Measurements from ENCODE around the gene GOT1. TPM values are rescaled to one million over a fixed set of nuclear protein-coding genes. Genes with fewer than 3 reads are reported as not detected.

GOT1 gene
- total RNA-seq, 1 experiment from 2014 or later = 51.6 TPM

- no peak for DNase-seq (ENCODE audit: low read depth, low spot score)
- Histone ChIP-seq H3K36me3 (ENCODE audit: control insufficient read depth, insufficient read depth, low read length) (no peaks in the 10 kb centered on the region), H3K4me3 (ENCODE audit: low read depth in 2 of 2, low read length in 2 of 2) (no peak overlapping the region), H3K9me3 (ENCODE audit: control insufficient read depth, insufficient read depth, low read depth, low read length) (no peaks in the 10 kb centered on the region), H3K4me1 (ENCODE audit: control insufficient read depth, insufficient read depth, low read length) (no peaks in the 10 kb centered on the region), H3K27me3 (ENCODE audit: control insufficient read depth, insufficient read depth, low read length) (peaks cover 6% of the 10 kb centered on the region; the same call in 1 of the 2 replicates), H3K27ac (ENCODE audit: low read length) (no peak overlapping the region)
- no TSS peak for BruUV-seq (replicated peaks)
- ChIA-PET CTCF (no interaction called here), POLR2A (no interaction called here)
- in situ Hi-C loops (cut with HindIII; ENCODE audit: low pct_unique_long_range_greater_than_20kb, low sequenced_read_pairs) (no loop called here), intact Hi-C loops (cut with micrococcal nuclease; ENCODE audit: unreplicated experiment) (no loop called here)
- no peak for ATAC-seq
- TF ChIP-seq POLR2AphosphoS5 (IDR thresholded peaks at IDR 0.05; ENCODE audit: low read depth, low read length) (no peak), TCF7L2 (IDR thresholded peaks at IDR 0.05; ENCODE audit: low read depth, low read length) (no peak), SIN3A (IDR thresholded peaks at IDR 0.05; ENCODE audit: borderline replicate concordance, insufficient read depth, low read depth, low read length) (no peak)
- TF ChIP-seq, protein P1, sequence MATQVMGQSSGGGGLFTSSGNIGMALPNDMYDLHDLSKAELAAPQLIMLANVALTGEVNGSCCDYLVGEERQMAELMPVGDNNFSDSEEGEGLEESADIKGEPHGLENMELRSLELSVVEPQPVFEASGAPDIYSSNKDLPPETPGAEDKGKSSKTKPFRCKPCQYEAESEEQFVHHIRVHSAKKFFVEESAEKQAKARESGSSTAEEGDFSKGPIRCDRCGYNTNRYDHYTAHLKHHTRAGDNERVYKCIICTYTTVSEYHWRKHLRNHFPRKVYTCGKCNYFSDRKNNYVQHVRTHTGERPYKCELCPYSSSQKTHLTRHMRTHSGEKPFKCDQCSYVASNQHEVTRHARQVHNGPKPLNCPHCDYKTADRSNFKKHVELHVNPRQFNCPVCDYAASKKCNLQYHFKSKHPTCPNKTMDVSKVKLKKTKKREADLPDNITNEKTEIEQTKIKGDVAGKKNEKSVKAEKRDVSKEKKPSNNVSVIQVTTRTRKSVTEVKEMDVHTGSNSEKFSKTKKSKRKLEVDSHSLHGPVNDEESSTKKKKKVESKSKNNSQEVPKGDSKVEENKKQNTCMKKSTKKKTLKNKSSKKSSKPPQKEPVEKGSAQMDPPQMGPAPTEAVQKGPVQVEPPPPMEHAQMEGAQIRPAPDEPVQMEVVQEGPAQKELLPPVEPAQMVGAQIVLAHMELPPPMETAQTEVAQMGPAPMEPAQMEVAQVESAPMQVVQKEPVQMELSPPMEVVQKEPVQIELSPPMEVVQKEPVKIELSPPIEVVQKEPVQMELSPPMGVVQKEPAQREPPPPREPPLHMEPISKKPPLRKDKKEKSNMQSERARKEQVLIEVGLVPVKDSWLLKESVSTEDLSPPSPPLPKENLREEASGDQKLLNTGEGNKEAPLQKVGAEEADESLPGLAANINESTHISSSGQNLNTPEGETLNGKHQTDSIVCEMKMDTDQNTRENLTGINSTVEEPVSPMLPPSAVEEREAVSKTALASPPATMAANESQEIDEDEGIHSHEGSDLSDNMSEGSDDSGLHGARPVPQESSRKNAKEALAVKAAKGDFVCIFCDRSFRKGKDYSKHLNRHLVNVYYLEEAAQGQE (IDR thresholded peaks at IDR 0.05; ENCODE audit: insufficient read depth in 1 of 2, low read depth in 2 of 2, low read length in 1 of 2) = no peak
- TF ChIP-seq, protein P2, sequence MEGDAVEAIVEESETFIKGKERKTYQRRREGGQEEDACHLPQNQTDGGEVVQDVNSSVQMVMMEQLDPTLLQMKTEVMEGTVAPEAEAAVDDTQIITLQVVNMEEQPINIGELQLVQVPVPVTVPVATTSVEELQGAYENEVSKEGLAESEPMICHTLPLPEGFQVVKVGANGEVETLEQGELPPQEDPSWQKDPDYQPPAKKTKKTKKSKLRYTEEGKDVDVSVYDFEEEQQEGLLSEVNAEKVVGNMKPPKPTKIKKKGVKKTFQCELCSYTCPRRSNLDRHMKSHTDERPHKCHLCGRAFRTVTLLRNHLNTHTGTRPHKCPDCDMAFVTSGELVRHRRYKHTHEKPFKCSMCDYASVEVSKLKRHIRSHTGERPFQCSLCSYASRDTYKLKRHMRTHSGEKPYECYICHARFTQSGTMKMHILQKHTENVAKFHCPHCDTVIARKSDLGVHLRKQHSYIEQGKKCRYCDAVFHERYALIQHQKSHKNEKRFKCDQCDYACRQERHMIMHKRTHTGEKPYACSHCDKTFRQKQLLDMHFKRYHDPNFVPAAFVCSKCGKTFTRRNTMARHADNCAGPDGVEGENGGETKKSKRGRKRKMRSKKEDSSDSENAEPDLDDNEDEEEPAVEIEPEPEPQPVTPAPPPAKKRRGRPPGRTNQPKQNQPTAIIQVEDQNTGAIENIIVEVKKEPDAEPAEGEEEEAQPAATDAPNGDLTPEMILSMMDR (IDR thresholded peaks at IDR 0.05) = no peak
These were observed 29.6 kb upstream of the GOT1 start for GRCh38 chr10:99460070-99460469.

- Histone ChIP-seq H3K27me3 (ENCODE audit: control insufficient read depth, insufficient read depth, low read length) (peaks cover 7% of the 10 kb centered on the region; the same call in 1 of the 2 replicates), H3K36me3 (ENCODE audit: control insufficient read depth, insufficient read depth, low read length) (no peaks in the 10 kb centered on the region), H3K27ac (ENCODE audit: low read length) (no peak overlapping the region), H3K9me3 (ENCODE audit: control insufficient read depth, insufficient read depth, low read depth, low read length) (no peaks in the 10 kb centered on the region), H3K4me1 (ENCODE audit: control insufficient read depth, insufficient read depth, low read length) (no peaks in the 10 kb centered on the region), H3K4me3 (ENCODE audit: low read depth in 2 of 2, low read length in 2 of 2) (no peak overlapping the region)
- in situ Hi-C loops (cut with HindIII; ENCODE audit: low pct_unique_long_range_greater_than_20kb, low sequenced_read_pairs) = no loop called here
- intact Hi-C loops (cut with micrococcal nuclease; ENCODE audit: unreplicated experiment) = no loop called here
- TF ChIP-seq POLR2AphosphoS5 (IDR thresholded peaks at IDR 0.05; ENCODE audit: low read depth, low read length) (no peak), TCF7L2 (IDR thresholded peaks at IDR 0.05; ENCODE audit: low read depth, low read length) (no peak), SIN3A (IDR thresholded peaks at IDR 0.05; ENCODE audit: borderline replicate concordance, insufficient read depth, low read depth, low read length) (no peak)
- TF ChIP-seq, protein P1 (IDR thresholded peaks at IDR 0.05; ENCODE audit: insufficient read depth in 1 of 2, low read depth in 2 of 2, low read length in 1 of 2) = no peak
- TF ChIP-seq, protein P2 (IDR thresholded peaks at IDR 0.05) = no peak
- CTCF ChIA-PET = interaction anchor here (0.6 kb wide), 1 partner anchor 30 kb away, joined by 5 read pairs; no protein-coding TSS in a partner anchor
- no peak for DNase-seq (ENCODE audit: low read depth, low spot score)
- POLR2A ChIA-PET = no interaction called here
- ATAC-seq = no peak
- BruUV-seq (replicated peaks) = no TSS peak
These were observed 28.8 kb upstream of the GOT1 start for GRCh38 chr10:99459217-99459616.
